ENCODE measurements around the gene FAIM2. TPM values are rescaled to one million over a fixed set of nuclear protein-coding genes. Genes with fewer than 3 reads are reported as not detected.

FAIM2 gene
- total RNA-seq, 1 experiment from 2014 or later = 0.18 TPM

DNA sequence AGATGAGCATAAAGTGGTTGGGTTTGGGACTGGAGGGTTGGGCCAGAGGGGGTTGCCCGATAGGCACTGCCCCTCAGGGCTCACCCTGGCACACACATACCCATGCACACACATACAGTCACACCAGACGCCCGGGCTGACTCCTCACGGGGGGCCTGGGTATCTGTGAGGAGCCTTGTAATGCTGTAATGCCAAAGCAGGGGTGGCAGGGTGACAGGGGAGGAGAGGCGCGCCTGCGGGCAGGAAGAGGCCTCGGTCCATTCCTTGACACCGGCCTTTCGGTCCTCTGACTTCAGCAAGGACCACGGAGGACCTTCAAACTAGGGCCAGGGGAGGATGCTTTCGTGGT is 375 bp downstream of the FAIM2 start:
- BruUV-seq (replicated peaks) = no TSS peak
- H3K27me3 ChIP-seq (ENCODE audit: low read length) = no peaks in the 10 kb centered on the region
- no peak overlapping the region for H3K4me2 ChIP-seq (ENCODE audit: low read length)
- ChIA-PET CTCF (no interaction called here), POLR2A (ENCODE audit: unreplicated experiment) (no interaction called here)
- H3K27ac ChIP-seq (ENCODE audit: low read length) = no peak overlapping the region
- no peaks in the 10 kb centered on the region for H3K36me3 ChIP-seq (ENCODE audit: low read depth, low read length)
- H3K9me2 ChIP-seq (replicated peaks; ENCODE audit: low read length) = no peaks in the 10 kb centered on the region
- no peak overlapping the region for H3K9ac ChIP-seq (ENCODE audit: low read length)
- H3K4me1 ChIP-seq (ENCODE audit: insufficient read depth, low read length) = no peaks in the 10 kb centered on the region
- ATAC-seq (no peak), DNase-seq (no peak)
- intact Hi-C loops (cut with micrococcal nuclease) = no loop called here
- no peaks in the 10 kb centered on the region for H4K20me1 ChIP-seq (ENCODE audit: low read length)
- no peaks in the 10 kb centered on the region for H3K9me3 ChIP-seq (ENCODE audit: low read length)
- no peaks in the 10 kb centered on the region for H3K79me2 ChIP-seq (ENCODE audit: low read length)
- TF ChIP-seq, protein P1, sequence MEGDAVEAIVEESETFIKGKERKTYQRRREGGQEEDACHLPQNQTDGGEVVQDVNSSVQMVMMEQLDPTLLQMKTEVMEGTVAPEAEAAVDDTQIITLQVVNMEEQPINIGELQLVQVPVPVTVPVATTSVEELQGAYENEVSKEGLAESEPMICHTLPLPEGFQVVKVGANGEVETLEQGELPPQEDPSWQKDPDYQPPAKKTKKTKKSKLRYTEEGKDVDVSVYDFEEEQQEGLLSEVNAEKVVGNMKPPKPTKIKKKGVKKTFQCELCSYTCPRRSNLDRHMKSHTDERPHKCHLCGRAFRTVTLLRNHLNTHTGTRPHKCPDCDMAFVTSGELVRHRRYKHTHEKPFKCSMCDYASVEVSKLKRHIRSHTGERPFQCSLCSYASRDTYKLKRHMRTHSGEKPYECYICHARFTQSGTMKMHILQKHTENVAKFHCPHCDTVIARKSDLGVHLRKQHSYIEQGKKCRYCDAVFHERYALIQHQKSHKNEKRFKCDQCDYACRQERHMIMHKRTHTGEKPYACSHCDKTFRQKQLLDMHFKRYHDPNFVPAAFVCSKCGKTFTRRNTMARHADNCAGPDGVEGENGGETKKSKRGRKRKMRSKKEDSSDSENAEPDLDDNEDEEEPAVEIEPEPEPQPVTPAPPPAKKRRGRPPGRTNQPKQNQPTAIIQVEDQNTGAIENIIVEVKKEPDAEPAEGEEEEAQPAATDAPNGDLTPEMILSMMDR (conservative IDR thresholded peaks at IDR 0.05; ENCODE audit: low read depth, low read length) = no peak
- TF ChIP-seq EZH2phosphoT487 (IDR thresholded peaks at IDR 0.05; ENCODE audit: borderline replicate concordance, low read length) (no peak), EZH2 (IDR thresholded peaks at IDR 0.05; ENCODE audit: low read length, unreplicated experiment) (no peak)
- H2AFZ ChIP-seq (ENCODE audit: low read length) = no peak overlapping the region
- no peaks in the 10 kb centered on the region for H3F3A ChIP-seq (ENCODE audit: low read length, unreplicated experiment)
- H3K4me3 ChIP-seq (ENCODE audit: low read length) = no peak overlapping the region

DNA sequence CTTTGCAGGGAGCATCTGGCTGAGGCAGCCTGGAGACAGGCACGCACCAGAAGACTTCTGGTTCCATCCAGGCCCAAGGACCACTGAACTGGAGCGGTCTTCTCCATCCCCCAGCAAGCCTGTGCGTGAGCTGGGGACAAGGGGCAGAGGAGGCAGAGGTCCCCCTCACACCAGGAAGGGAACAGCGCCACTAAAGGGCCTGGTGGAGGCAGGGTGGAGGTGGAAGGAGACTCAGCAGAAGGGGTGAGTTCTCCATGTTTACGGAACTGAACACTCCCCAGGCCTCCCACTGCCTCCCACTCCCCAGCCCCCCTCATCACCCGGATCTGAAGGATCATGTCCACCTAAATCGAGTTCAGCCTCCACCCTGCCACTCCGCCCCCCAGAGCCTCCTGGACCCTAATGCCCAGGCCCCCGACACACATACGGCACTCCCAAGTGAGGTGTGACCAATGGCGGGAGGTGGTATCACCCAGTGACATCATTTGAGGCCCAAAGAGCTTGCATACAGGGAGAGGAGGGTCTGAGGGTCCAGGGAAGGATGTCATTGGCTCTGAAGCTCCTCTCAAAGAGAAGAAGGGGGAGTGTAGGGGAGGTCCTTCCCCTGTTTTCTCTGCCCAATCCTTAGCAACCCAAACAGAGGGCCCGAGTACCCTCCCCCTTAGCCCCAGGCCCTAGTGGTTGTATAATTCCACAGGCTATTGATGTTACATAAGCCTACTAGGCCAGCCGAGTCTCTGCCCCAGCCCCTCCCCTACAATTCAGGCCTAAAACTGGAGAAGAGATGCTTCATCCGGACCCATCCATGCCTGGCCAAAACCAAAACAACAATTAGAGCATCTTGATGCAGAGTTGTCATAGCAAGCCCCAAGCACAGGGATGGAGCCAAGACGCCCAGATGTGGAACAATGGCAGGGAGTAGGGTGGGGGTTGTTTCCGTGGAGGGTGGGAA is 1.0 kb downstream of the FAIM2 start:
- no peaks in the 10 kb centered on the region for H3K9me3 ChIP-seq (ENCODE audit: low read length)
- no peak overlapping the region for H3K27ac ChIP-seq (ENCODE audit: low read length)
- ATAC-seq (no peak), DNase-seq (no peak)
- no peak overlapping the region for H3K4me2 ChIP-seq (ENCODE audit: low read length)
- H4K20me1 ChIP-seq (ENCODE audit: low read length) = no peaks in the 10 kb centered on the region
- no peaks in the 10 kb centered on the region for H3K36me3 ChIP-seq (ENCODE audit: low read depth, low read length)
- BruUV-seq (replicated peaks) = no TSS peak
- no peaks in the 10 kb centered on the region for H3K27me3 ChIP-seq (ENCODE audit: low read length)
- H3K4me1 ChIP-seq (ENCODE audit: insufficient read depth, low read length) = no peaks in the 10 kb centered on the region
- H3K79me2 ChIP-seq (ENCODE audit: low read length) = no peaks in the 10 kb centered on the region
- no peak overlapping the region for H3K9ac ChIP-seq (ENCODE audit: low read length)
- POLR2A ChIA-PET (ENCODE audit: unreplicated experiment) = no interaction called here
- CTCF ChIA-PET = no interaction called here
- no peaks in the 10 kb centered on the region for H3K9me2 ChIP-seq (replicated peaks; ENCODE audit: low read length)
- no peak overlapping the region for H2AFZ ChIP-seq (ENCODE audit: low read length)
- no peaks in the 10 kb centered on the region for H3F3A ChIP-seq (ENCODE audit: low read length, unreplicated experiment)
- intact Hi-C loops (cut with micrococcal nuclease) = no loop called here
- no peak overlapping the region for H3K4me3 ChIP-seq (ENCODE audit: low read length)
- TF ChIP-seq EZH2phosphoT487 (IDR thresholded peaks at IDR 0.05; ENCODE audit: borderline replicate concordance, low read length) (no peak), EZH2 (IDR thresholded peaks at IDR 0.05; ENCODE audit: low read length, unreplicated experiment) (no peak)
- TF ChIP-seq, protein P1 (conservative IDR thresholded peaks at IDR 0.05; ENCODE audit: low read depth, low read length) = no peak

DNA sequence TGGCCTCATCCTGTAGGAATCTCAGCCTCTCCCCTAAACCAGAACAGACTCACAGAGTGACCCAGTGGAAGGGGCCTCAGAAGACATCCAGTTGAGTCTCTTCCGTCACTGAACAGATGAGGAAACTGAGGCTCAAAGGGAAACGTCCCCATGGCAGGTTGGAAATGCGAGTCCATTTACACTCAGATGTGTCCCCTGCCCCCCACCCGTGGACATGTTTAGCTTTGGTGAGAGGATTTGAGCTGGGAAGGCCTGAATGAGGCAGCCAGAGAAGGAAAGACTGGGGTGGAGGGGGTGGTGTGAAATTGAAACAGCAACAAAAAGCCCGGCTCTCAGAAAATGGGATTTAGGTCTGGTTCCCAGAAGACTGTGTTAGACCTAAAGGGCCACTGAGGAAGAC is 1.7 kb downstream of the FAIM2 start:
- TF ChIP-seq EZH2phosphoT487 (IDR thresholded peaks at IDR 0.05; ENCODE audit: borderline replicate concordance, low read length) = no peak
- TF ChIP-seq EZH2 (IDR thresholded peaks at IDR 0.05; ENCODE audit: low read length, unreplicated experiment) = no peak
- TF ChIP-seq, protein P1 (conservative IDR thresholded peaks at IDR 0.05; ENCODE audit: low read depth, low read length) = no peak
- no peak overlapping the region for H3K9ac ChIP-seq (ENCODE audit: low read length)
- no peak overlapping the region for H3K4me2 ChIP-seq (ENCODE audit: low read length)
- H3K4me3 ChIP-seq (ENCODE audit: low read length) = no peak overlapping the region
- no peaks in the 10 kb centered on the region for H4K20me1 ChIP-seq (ENCODE audit: low read length)
- intact Hi-C loops (cut with micrococcal nuclease) = no loop called here
- DNase-seq (no peak), ATAC-seq (no peak)
- H3K9me3 ChIP-seq (ENCODE audit: low read length) = no peaks in the 10 kb centered on the region
- no TSS peak for BruUV-seq (replicated peaks)
- H3K9me2 ChIP-seq (replicated peaks; ENCODE audit: low read length) = no peaks in the 10 kb centered on the region
- ChIA-PET POLR2A (ENCODE audit: unreplicated experiment) (no interaction called here), CTCF (no interaction called here)
- H3K36me3 ChIP-seq (ENCODE audit: low read depth, low read length) = no peaks in the 10 kb centered on the region
- no peaks in the 10 kb centered on the region for H3K27me3 ChIP-seq (ENCODE audit: low read length)
- no peak overlapping the region for H2AFZ ChIP-seq (ENCODE audit: low read length)
- no peaks in the 10 kb centered on the region for H3K79me2 ChIP-seq (ENCODE audit: low read length)
- no peaks in the 10 kb centered on the region for H3K4me1 ChIP-seq (ENCODE audit: insufficient read depth, low read length)
- no peaks in the 10 kb centered on the region for H3F3A ChIP-seq (ENCODE audit: low read length, unreplicated experiment)
- H3K27ac ChIP-seq (ENCODE audit: low read length) = no peak overlapping the region

All from PC-3 (cell line).